Esophagus muscularis mucosa (tissue), 4 donors: Measurements from ENCODE around the gene NRXN2.

Experiments
- EP300 ChIP-seq: sonication (generic); formaldehyde crosslinking; IDR thresholded peaks from one replicate; pipeline ENCODE4 v1.6.1; 2017; ENCODE audit warnings: antibody characterized with exemption
- POLR2A ChIP-seq: fragments of 450-650 bp; IDR thresholded peaks from one replicate; pipeline ENCODE4 v1.6.1; 2017; ENCODE audit warnings: antibody characterized with exemption, moderate library complexity, mild to moderate bottlenecking, low read depth
- POLR2AphosphoS5 ChIP-seq, 2 donors: sonication (generic); formaldehyde crosslinking; IDR thresholded peaks; one replicate each; pipeline ENCODE4 v1.6.1; 2017; ENCODE audit warnings: antibody characterized with exemption in 2 of 2
- TF ChIP-seq, protein P1 (sequence below), 3 experiments: fragments of 200-600 bp in 2 of 3; fragments of 450-650 bp in 1 of 3; sonication (generic) in 2 of 3; IDR thresholded peaks; one replicate each; pipeline ENCODE4 v1.5.1; 2017 to 2019; ENCODE audit warnings: antibody characterized with exemption in 3 of 3, mild to moderate bottlenecking in 2 of 3, moderate library complexity in 1 of 3

DNA sequence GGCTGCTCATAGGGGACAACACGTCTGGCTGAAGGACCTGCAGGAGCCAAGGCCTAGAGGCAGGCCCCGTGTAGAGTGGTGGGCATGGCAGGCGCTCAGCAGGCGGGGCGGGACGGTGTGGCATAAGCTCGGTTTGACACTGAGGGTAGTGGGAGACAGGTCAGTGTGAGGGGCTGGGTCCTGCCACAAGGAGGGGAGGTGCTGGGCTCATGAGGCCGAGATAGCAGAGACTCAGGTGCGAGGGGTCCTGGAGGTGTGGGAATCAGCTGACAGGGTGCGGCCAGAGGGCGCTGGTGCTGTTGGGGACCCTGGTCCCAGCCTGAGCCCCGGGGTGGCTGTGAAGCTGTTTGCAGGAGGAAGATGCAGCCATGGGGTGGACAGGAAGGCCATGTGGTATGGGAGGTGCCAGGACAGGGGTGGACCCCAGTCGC, 125.3 kb downstream of the NRXN2 start:
- TF ChIP-seq, protein P1, sequence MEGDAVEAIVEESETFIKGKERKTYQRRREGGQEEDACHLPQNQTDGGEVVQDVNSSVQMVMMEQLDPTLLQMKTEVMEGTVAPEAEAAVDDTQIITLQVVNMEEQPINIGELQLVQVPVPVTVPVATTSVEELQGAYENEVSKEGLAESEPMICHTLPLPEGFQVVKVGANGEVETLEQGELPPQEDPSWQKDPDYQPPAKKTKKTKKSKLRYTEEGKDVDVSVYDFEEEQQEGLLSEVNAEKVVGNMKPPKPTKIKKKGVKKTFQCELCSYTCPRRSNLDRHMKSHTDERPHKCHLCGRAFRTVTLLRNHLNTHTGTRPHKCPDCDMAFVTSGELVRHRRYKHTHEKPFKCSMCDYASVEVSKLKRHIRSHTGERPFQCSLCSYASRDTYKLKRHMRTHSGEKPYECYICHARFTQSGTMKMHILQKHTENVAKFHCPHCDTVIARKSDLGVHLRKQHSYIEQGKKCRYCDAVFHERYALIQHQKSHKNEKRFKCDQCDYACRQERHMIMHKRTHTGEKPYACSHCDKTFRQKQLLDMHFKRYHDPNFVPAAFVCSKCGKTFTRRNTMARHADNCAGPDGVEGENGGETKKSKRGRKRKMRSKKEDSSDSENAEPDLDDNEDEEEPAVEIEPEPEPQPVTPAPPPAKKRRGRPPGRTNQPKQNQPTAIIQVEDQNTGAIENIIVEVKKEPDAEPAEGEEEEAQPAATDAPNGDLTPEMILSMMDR (IDR thresholded peaks at IDR 0.05): no peak
- TF ChIP-seq POLR2AphosphoS5 (IDR thresholded peaks at IDR 0.05): no peak
- no peak for TF ChIP-seq EP300
- TF ChIP-seq POLR2A: no peak
